ENCODE measurements around the gene ASB14. TPM values are rescaled to one million over a fixed set of nuclear protein-coding genes. Genes with fewer than 3 reads are reported as not detected.

The ASB14 gene
- total RNA-seq, 1 donor from 2014 or later = 3.4 TPM

DNA sequence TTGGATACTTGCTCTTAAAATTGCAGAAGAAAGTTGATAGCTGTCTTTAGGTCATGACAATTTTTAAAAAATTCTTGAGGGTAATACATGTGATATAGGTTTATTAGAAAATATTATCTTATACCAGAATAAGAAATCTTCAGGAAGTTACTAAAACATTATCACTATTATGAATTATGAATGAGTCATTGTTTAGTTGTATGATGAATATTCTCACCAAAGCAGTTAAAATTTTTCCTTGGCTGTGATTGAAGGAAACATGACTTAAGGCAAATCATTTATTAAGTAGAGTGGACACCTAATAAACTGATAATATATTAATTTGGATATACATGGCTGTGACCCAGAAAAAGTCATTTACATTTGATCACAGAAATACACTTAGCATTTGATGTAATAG is 34.8 kb downstream of the ASB14 start:
- DNase-seq = no peak

DNA sequence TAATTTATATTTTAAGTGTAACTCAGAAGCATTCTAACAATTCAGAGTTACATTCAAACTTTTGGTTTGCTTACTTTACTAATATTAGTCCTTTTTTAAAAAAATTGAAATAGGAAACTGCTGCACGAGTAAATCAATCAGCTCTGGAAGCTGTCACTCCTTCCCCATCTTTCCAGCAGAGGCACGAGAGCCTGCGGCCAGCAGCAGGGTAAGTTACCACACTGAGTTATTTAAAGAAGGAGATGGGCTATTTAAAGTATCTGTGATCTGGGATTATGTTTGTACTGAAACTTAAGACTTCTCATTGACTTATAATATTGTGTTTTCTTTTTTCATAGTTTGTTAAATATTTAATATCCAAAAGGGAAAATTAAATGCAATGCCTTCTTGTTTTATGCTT is 35.6 kb downstream of the ASB14 start:
- peak; percentile 13 for DNase-seq

DNA sequence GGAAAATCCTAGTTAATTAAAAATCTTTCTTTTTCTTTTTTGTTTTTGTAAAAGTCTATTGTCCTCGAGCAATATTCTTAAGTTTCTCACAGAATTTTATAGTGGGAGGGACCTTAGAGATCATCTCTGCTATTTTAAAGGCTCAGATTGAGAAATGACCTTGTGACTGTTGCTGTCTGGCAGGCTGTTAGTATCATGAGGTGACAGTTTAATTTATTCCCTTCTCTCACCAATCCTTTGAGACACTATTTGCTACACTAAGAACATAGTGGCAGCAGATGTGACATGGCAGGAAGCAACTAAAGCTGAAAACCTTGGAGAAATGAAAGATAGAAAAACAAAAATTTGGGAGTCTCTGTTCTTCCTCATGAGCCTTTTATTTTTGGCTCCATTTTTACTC is 40.1 kb downstream of the ASB14 start:
- DNase-seq = no peak

DNA sequence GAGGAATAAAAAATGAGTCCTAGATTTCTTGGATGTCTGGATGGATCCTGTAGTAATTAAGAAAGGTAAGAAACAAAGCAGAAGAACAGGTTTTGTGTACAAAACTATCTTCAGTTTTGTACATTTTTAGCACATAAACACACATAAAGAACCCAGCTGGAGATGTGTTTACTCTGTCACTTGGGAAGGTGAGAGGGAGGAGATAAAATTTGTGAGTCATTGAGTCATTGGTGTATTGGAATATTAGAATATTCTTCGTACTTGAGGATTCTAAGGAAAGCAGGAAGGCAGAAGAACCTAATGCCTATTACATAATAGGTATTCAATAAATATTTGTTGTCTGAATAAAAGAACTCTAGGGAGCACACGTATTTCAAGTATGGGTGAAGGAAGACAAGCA is 47.5 kb downstream of the ASB14 start:
- DNase-seq = no peak

DNA sequence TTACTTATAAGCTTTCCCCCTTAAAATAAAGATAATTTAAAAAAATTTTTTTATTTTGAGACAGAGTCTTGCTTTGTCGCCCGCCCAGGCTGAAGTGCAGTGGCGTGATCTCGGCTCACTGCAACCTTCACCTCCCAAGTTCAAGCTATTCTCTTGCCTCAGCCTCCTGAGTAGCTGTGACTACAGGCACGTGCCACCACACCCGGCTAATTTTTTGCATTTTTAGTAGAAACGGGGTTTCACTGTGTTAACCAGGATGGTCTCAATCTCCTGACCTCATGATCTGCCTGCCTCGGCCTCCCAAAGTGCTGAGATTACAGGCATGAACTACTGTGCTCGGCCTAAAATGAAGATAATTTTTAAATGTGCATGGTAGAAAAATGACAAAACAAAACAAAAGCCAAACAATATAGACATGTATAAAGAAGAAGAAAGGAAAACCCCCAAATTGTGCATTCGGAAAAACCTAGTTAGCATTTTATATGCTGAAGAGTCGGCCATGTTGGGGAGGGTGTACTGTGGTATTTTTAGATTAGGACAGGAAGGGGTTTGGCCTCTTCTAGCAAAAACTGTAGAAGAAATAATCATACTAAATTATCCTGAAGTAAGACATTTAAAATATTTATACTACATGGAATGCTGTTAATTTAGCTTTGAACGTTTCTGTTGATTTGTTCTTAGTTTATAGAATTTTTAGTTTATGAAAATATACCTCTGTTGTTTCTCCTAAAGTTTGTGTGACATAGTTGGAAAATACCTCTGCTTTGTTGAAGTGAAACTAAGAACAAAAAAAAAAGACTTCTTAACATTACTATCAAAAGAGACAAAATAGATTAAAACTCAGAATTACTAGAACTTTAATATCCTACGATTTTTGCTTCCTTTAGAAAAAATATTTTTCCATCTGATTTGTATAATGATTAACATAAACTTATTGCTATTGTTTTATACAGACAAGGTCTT is 57.6 kb downstream of the ASB14 start:
- DNase-seq = no peak

DNA sequence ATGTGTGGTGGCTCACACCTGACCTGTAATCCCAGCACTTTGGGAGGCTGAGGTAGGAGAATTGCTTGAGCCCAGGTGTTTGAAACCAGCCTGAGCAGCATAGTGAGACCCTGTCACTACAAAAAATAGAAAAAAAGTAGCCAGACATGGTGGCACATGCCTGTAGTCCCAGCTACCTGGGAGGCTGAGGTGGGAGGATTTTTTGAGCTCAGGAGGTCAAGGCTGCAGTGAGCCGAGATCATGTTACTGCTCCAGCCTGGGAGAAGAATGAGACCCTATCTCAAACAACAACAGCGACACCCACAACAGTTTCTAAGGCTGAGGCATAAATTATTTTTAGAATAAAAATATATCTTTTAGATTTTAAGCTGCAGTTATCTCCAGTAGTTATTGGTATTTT is 58.7 kb downstream of the ASB14 start:
- no peak for DNase-seq

DNA sequence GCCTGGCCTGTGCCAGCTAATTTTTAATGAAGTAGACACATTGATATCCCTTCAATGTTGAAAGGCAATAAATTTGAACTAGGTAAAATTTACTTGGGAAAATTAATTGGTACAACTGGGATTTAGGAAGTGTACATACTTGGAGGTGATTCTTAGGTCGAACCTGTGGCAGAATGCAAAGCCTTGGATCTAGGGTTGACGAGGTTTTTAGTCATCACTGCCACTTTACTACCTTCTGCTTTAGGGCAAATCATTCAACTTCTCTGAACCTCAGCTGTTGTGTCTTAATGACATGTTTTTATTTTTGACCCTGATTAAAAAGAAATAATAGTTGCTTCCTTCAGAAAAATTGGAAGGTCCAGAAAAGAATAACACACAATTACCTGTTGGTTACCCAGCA is 62.5 kb downstream of the ASB14 start:
- DNase-seq = no peak

DNA sequence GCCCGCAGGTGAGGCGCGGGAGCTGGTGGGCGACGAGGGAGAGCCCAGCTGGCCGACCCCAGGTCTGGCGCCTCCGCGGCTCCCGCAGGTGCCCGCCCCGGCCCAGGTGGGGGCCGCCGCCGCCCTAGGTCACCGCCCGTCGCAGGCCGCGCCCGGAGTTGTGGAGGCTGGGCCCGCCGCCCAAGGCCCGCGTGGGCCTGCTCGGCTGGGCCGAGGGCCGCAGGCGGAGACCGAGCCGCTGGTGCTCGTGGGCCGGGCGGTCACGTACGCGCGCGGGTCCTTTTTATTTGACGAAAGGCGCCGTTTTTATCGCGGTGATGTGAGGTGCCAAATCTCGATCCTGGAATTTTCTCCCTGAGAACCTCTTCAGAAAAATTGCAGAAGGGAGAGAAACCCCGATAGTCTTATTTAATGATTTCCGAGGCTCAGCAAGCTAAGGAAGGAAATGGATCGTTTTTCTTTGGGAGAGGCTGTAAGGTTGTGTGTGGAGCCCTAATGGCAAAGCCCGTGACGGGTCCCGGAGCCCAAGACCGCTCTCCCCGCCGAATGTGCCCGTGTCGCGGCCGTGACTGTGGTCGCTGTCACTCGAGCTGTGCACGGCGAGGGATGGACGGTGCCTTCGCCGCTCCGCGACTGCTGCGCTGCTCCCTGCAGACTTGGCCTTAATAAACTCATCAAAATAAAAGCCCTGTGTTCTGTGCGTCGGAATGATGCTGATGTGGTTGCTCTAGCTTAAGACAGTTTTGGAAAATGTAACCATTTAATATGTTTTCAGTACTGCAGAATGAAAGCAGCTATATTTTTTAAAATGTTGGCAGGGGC is 64.3 kb downstream of the ASB14 start:
- peak; percentile 81 for DNase-seq

DNA sequence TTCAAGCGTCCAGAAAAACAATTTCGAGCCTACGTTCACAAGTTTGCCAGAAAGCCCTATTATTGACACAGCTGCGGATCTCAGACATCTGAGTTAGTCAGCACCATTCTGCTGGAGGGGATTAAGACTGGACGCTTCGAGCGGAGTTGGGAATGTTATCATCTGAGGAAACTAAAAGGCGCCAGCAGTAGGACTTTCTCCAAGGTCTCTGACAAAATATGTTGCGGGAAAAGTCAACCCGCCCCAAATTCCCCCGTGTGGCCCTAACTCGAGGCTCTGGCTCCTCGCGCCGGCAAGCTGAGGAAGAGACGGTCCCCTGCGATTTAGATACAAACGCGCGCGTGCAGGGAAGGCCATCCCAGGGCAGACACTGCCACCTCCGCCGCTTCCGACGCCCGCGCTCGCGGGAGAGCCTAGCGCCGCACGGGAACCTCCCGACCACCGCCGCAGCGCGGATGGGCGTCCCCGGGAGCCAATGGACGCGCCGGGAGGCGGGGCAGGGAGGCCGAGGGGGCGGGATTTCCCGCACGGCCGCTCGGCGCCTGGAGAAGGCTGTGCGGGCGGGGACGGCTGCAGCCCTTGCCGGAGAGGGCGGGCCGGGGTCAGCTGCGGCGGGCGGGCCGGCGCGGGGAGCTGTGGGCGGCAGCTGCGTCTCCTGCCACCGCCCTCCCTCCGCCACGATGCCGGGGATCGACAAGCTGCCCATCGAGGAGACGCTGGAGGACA is 65.1 kb downstream of the ASB14 start, which contains the start of gene APPL1:
Gene APPL1, plus strand, starts transcription at position 526 of the 726 bp plus-strand sequence. Its CDS starts 155 bp downstream, at position 681.
- peak; percentile 97 for DNase-seq

DNA sequence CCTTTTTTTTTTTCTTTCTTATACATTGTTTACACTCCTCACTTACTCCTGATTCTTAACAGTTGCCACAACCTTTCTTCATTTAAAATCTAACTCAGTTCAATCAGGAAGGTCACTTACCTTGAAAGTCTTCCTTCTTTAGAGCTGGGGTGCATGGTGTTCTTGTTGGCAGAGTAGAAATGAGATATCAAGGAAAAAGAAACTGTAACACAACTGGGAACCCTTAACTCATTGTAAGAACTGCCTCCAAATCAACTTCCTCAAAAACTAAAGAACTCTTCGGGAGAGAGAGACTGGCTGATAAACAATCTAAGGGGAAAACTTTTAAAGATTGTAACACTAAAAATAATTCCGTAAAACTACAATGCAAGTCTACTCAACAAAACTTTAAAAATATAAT is 66.3 kb downstream of the ASB14 start:
- DNase-seq = no peak

DNA sequence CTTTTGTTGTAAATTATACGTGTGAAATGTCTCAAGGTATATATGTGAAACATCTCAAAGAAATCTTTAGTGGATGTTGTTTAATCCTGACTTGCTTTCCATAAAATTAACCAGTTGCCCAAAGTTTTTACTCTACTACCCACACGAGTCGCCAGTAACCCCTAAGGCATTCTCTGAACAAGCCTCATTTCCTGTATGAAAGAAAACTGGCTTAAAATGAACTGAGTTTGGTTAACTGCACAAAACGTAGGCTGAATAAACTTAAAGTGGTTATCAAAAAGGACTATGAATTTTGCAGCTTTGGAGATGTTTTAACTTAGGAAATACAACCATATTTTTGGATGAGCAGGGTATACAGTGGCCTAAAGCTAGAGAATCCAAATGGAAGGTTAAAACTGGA is 67.6 kb downstream of the ASB14 start:
- no peak for DNase-seq

DNA sequence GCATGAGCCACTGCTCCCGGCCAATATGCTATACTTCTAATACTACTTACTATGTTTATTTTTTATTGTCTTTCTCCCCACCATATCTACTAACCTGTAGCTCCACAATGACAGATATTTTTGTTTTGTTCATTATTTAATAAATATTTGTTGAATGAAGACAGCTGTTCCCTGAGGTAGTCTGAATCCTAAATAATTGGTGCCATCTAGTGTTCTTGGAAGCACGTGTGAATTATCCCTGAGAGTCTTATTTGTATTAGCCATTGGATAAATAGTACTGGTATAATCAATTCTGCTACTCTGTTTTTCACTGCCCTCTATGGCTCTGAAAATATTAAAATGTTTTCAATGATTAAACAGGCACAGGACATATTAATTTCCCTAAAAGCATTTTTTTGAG is 70.6 kb downstream of the ASB14 start:
- peak; percentile 46 for DNase-seq

Other genes with a start within 250 kb of the ASB14 start
- gene SPATA12, start 232.0 kb downstream of the ASB14 start, total RNA-seq = not detected
- 46.1 TPM for gene IL17RD, start 127.3 kb downstream of the ASB14 start, total RNA-seq
- 1.5 TPM for gene HESX1, start 92.7 kb downstream of the ASB14 start, total RNA-seq
- gene APPL1, start 65.0 kb downstream of the ASB14 start, total RNA-seq = 80.2 TPM

Data from tongue (tissue), 2 donors.